DMS 273 (cell line): ENCODE results near the gene KDM1A.
A peak's percentile ranks its signal among the peaks of the same experiment; 100 is the strongest.

Source experiments
- DNase-seq: peaks from one replicate; lab custom pipeline; 2025; ENCODE audit not compliant: unreplicated experiment; lab: John Stamatoyannopoulos, UW

The KDM1A gene

GRCh38 chr1:23066075-23066474 is 46.8 kb downstream of the KDM1A start:
- no peak for DNase-seq

- DNase-seq: no peak
Measured at GRCh38 chr1:23069149-23069548, 49.9 kb downstream of the KDM1A start.

DNA sequence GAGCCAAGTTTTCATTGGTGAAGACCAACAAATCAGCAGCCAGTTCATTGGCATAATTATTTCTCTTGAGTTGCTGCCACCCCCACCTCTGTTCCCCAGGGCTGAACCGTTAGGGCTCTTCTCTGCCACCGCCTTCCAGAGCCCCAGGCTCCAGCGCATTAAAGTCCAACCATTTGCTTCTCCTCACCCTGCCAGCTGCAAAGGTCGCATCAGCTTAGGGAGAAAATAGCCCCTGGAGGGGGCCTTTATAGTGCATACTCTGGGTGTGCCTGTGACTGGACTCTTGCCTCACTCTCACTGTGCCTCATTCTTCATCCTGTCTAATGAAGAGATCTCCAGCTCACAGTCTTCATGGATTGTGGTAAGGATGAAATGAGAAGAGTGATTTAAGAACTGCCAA is 50.4 kb downstream of the KDM1A start:
- no peak for DNase-seq

DNA sequence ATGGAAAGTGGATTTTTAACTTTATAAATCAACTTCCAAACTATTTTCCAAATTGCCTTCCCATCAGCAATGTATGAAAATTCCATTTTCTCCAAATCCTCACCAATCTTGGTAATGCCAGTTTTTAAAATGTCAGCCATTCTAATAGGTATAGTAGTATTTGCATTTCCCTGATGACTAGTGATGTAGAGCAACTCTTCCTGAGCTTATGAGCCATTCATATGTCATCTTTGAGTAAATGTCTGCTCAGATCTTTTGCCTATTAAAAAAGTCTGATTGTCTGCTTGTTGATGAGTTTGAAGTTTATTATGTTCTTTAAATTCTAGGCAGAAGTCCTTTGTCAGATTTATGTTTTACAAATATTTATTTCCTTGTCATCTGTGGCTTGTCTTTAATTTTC is 54.7 kb downstream of the KDM1A start:
- no peak for DNase-seq

DNA sequence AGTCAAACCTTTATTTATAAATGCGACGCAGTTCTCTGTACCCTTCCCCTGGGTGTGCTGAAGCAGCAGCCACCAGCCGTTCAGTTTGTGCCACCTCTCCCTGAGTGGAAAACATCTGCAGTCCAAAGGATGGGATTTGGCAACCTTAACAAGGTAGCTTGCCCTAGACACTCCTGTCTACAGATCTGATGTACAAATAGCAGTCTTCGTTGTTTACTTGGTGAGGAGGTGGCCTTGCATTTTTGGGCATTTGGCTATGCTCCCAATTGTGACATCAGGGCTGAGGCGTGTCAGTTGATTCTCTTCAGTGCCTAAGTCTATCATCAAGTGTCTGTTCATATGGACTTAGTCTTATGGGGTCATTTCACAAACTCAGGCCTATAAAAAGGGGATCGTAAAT is 59.8 kb downstream of the KDM1A start:
- no peak for DNase-seq

DNA sequence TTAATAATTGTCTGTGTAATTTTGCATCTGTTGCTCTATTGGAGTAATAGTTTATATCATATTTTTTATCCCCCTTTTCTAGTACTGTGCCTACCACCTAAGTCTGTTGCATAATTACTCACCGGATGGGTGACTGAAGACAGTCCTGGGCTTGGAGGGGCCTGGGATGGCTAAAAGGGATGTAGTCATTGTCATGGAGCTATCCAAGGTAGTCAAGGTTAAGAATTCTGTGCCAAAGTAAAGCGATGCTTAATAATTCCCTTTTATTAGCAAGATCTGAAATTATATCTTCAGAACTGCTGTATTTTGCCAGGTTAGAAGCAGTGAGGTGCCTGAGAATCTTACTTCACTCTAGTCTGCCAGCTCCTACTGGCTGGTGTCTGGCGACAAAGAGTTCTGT is 61.6 kb downstream of the KDM1A start:
- no peak for DNase-seq

GRCh38 chr1:23081376-23081775 is 62.1 kb downstream of the KDM1A start:
- DNase-seq: peak; percentile 24

DNA sequence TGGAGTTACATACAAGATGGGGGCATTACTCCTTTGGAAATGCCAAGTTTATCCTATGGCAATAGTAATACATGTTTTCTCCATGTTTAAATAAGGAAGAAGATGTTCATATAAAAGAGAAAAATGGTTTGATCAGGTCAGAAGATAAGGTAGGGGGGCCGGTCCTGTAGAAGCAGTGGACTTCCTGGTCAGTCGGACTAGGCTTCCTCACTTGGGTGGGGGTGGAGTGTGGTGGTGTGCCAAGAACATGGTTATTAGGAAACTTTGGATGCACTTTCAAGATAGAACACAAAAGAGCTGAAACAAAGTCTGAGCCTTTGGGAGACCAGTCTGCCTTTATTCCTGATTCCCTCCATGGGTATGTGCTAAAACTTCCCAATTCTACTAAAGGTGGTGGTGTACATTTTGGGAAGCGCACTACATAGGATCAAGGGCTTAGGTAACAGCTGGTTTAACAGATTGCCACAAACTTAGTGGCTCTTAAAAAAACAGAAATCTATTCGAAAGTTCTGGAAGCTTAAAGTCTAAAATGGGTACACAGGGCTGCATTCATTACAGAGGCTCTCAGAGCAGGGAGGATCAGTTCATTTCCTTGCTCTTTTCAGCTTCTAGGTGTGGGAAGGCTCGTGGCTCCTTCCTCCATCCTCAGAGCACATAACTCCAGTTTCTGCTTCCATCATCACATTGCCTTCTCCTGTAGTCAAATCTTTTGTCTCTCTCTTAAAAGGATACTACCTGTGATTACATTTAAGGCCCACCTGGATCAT is 64.6 kb downstream of the KDM1A start:
- DNase-seq: no peak

GRCh38 chr1:23084880-23085279 is 65.6 kb downstream of the KDM1A start:
- no peak for DNase-seq

DNA sequence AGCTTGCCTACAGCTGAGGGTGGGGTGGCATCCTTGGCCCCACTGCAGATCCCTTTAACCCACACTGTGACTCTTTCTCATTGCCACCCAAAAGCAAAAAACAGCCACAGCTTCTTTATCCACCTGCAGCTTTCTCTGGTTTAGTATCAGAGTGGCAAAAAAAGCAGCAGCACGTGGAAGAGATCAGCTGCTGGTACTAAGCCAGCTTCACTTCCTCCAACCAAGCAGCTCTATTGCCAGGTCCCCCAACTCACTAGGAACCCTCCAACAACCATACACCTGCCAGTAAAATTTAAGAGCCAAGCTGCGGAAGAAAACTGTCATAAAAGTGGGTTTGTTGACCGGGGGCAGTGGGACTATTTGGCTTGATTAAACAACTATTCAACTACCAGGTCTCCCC is 66.4 kb downstream of the KDM1A start:
- DNase-seq: no peak

DNA sequence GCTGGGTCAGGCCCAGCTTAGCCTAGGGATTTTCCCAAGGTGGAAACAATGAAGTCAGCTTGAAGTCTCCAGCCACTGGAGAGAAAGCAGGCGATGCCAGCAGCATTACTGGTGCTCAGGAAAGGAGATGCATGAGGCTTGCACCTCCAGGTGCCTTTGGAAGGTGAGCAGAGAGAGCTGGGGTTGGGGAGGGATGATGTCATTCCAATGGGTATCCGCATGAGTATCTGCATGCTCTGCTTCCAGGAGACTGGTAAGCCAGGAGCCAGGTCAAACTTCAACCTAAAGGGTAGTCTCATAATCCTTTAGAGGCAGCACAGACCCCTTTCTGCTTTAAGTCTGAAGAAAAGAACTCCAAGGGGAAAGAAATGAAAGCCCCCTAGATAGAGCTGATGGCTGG is 68.8 kb downstream of the KDM1A start:
- no peak for DNase-seq

GRCh38 chr1:23090056-23090455 is 70.8 kb downstream of the KDM1A start:
- no peak for DNase-seq

DNA sequence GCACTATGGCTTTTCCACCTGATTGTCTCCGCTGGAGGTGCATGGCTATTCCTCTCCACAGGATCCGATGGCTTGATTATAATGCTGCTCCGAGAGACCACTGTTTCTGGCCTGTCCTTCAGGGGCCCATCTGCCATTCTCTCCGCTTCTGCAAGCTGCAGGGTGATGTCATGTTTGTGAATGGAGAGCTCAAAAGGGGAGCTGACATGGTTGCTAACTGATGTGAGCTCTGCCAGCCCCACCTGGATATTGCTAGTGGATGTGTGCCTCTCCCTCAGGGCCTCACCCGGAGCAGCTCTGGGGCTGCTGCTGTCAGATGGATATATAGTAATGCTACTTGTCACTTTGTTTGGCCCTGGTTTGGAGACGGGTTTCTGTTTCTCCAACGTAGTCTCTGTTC is 72.3 kb downstream of the KDM1A start:
- no peak for DNase-seq

DNA sequence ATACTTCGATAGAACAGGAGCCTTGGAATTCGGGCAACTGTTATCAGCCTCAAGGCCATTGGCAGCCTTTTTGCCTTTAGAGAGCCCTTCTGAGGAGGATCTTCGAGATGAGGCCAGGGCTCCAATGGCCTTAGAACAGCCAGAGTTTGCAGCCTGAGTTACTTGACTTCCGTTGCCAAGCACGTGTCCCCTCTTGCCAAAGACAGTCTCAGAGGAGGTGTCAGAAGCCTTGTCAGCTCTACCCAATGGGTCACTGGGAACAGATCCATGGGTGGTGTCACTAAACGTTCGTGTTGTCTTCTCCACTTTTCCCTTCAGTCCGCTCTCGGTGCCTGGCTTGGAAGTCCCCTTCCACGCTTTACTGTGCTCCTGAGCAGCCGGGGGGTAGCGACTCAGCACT is 73.2 kb downstream of the KDM1A start:
- no peak for DNase-seq

DNA sequence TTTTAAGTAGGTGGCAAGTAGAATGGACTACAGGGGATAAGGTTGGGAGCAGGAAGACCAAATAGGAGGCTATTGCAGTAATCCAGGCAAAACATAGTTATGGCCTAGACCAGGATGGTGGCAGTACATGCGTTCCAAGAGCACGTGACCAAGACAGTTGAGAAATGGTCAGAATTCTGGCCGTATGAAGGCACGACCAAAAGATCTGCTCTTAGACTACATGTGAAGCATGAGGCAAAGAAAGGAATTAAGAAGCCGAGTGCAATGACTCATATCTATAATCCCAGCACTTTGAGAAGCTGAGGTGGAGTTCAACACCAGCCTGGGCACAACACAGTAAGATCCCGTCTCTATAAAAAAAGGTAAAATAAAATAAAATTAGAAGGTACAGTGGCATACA is 78.0 kb downstream of the KDM1A start:
- no peak for DNase-seq

- peak; percentile 85 for DNase-seq
Measured at GRCh38 chr1:23098463-23099170, 79.3 kb downstream of the KDM1A start.

DNA sequence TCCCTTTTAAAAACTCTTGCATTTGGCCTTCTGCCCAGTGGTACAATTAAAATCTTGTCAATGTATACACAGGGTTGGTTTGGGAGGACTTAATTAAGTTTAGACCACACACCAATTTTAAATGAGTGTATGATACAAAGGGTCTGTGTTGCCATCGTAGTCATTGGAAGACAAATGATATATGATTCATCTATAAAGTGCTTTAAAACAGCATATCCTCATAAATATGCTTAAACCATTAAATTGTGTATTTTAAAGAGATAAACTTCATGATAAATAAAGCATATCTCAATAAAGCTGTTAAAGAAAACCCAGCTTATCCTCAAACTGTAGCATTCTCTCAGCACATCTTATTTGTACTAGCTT is 79.9 kb downstream of the KDM1A start:
- DNase-seq: no peak

- DNase-seq: peak; percentile 72
Measured at GRCh38 chr1:23100074-23100748, 80.9 kb downstream of the KDM1A start.

DNA sequence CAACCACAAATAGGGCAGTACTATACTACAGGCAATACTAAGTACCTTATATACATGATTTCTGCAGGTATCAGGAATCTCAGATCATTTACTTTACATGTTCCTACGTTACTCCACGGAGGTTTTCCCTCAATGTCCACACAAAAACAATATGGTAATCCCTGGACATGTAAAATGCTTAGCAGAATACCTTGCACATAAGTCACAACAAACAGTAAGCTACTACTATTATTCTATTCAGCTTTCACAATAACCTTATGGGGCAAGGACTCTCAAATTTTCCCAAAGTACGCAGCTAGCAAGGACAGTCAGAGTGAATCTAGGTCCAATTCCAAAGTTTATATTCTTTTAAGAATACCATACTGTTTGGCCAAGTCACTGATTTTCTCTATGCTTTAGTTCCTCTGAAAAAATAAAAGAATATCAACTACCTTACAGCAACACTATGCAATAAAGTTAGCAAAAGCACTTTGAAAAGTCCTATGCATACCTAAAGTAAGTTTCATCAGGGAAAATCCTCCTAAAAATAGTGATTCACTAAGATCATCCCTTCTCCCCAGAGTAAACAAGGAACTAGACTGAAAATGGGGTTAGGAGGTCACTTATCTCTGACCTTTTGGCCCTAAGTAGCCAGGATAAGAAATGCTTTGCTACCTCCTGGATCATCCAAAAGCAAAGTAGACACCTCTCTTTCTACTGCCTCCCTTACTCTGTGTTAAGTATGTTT is 82.0 kb downstream of the KDM1A start:
- DNase-seq: no peak

DNA sequence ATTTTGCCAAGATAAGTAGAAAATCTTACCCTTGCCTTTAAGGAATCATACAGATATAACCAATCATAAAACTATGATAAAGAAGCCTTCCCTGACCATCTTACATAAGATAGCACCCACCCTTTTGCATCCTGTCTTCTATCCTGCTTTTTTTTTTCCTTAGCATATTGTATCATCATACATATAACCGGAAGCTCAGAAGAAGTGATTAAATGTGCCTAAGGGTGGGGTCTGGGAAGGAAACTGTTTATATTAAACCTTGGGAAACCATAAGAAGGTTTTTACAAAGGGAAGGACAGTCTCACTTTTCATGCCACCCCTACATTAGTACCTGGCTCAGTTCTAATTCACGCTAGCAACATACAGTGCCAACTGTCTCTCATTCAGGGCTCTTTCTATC is 82.6 kb downstream of the KDM1A start:
- DNase-seq: no peak

DNA sequence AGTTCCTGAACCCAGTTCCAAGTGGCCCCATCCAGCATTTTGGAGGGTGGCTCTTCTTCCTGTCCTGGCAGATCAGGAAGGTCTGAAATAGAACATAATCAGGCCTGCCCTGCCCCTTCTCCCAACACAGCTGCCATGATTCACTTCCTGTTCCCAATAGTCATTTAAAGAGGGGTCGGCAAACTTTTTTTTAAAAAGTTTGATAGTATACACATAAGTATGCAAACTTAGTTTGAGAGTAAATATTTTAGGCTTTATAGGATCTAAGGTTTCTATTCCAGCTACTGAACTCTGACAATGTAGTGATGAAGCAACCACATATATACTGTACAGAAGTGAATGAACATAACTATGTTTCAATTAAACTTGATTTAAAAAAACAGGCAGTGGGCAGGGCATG is 83.0 kb downstream of the KDM1A start:
- no peak for DNase-seq
